Common myeloid progenitor, CD34-positive (primary cell): ENCODE data around the gene CYP1A1. TPM values are rescaled to one million over a fixed set of nuclear protein-coding genes. Genes with fewer than 3 reads are reported as not detected.

Experiments used
- CTCF ChIA-PET: fragments of 350-600 bp; sonication (Branson Sonifier 250); formaldehyde crosslinking; loops from one replicate; lab custom pipeline; 2021; ENCODE audit warnings: antibody characterized with exemption; lab: Charles Lee
- POLR2A ChIA-PET: fragments of 350-600 bp; sonication (Branson Sonifier 250); formaldehyde crosslinking; loops from one replicate; lab custom pipeline; 2021; ENCODE audit warnings: antibody characterized with exemption; lab: Charles Lee
- DNase-seq, 3 donors: peaks; one replicate each; pipeline versions ENCODE4 v3.0.0 to v3.0.0-alpha.2; 2013
- H3K27ac ChIP-seq, 2 experiments: 1 replicate in 1 of 2; 2 replicates in 1 of 2; pipeline ENCODE4 v1.7.0; 2013; ENCODE audit warnings: inconsistent platforms in 2 of 2, low read length in 2 of 2, mild to moderate bottlenecking in 2 of 2, low read depth in 1 of 2, moderate library complexity in 1 of 2; ENCODE audit not compliant: severe bottlenecking in 2 of 2, insufficient read depth in 1 of 2, poor library complexity in 1 of 2
- H3K27me3 ChIP-seq, 5 experiments: replicated peaks in 2 of 5; 1 replicate in 3 of 5; 2 replicates in 2 of 5; pipeline versions ENCODE4 v1.6.1 to v1.7.0; 2013; ENCODE audit warnings: low read length in 4 of 5, mild to moderate bottlenecking in 2 of 5, moderate library complexity in 2 of 5, inconsistent platforms in 1 of 5; ENCODE audit not compliant: insufficient read depth in 5 of 5, control insufficient read depth in 4 of 5
- H3K36me3 ChIP-seq, 4 experiments: 1 replicate in 2 of 4; 2 replicates in 2 of 4; pipeline versions ENCODE4 v1.6.1 to v1.7.0; 2013; ENCODE audit warnings: low read length in 3 of 4, control low read depth in 1 of 4, mild to moderate bottlenecking in 1 of 4; ENCODE audit not compliant: control insufficient read depth in 4 of 4, insufficient read depth in 4 of 4
- H3K4me1 ChIP-seq, 4 experiments: 1 replicate in 3 of 4; 2 replicates in 1 of 4; pipeline versions ENCODE4 v1.6.1 to v1.7.1; 2013; ENCODE audit warnings: low read length in 3 of 4, mild to moderate bottlenecking in 3 of 4, control low read depth in 1 of 4, inconsistent platforms in 1 of 4, moderate library complexity in 1 of 4; ENCODE audit not compliant: control insufficient read depth in 4 of 4, insufficient read depth in 4 of 4; ENCODE audit errors: control extremely low read depth in 1 of 4
- H3K4me3 ChIP-seq, 7 experiments: 1 replicate in 4 of 7; 2 replicates in 3 of 7; pipeline versions ENCODE4 v1.5.1 to v1.7.0; 2013; ENCODE audit warnings: mild to moderate bottlenecking in 7 of 7, low read length in 6 of 7, moderate library complexity in 6 of 7, inconsistent platforms in 2 of 7, low read depth in 2 of 7, control low read depth in 1 of 7; ENCODE audit not compliant: insufficient read depth in 4 of 7, control insufficient read depth in 1 of 7; ENCODE audit errors: extremely low read depth in 1 of 7
- H3K9me3 ChIP-seq, 5 experiments: 1 replicate in 4 of 5; 2 replicates in 1 of 5; pipeline versions ENCODE4 v1.6.1 to v1.7.1; 2013; ENCODE audit warnings: low read length in 4 of 5, mild to moderate bottlenecking in 2 of 5, inconsistent platforms in 1 of 5, low read depth in 1 of 5, moderate library complexity in 1 of 5; ENCODE audit not compliant: control insufficient read depth in 4 of 5, insufficient read depth in 2 of 5; ENCODE audit errors: control extremely low read depth in 1 of 5
- WGBS: methylation state at CpG from one replicate; pipeline ENCODE4 v1.1.5; 2013; ENCODE audit not compliant: insufficient coverage; 5-methylcytosine and 5-hydroxymethylcytosine counted together
- polyA plus RNA-seq: library from polyadenylated mRNA; unstranded; fragments of 120-200 nt; gene quantifications from one replicate; pipeline ENCODE4 v1.2.1, GENCODE V29; 2013

Gene CYP1A1
- polyA plus RNA-seq, result 0.13 TPM

- Histone ChIP-seq H3K9me3 (no peaks in the 10 kb centered on the region), H3K4me3 (peak within 1 kb of the TSS; percentile 28 to 77 (median 61)), H3K36me3 (no peaks in the 10 kb centered on the region), H3K27ac (peak within 1 kb of the TSS in 1 of 2 experiments; percentile 25), H3K4me1 (peaks cover 0 to 22% (median 18%) of the 10 kb centered on the region in 4 experiments), H3K27me3 (peaks cover 2 to 35% (median 10%) of the 10 kb centered on the region in 5 experiments)
- ChIA-PET CTCF (interaction anchor here (0.8 to 3.1 kb wide), 4 partner anchors 10 to 92 kb away, joined by 3 to 10 read pairs (median 4); no protein-coding TSS in a partner anchor), POLR2A (no interaction called here)
- peak in 2 of 3 donors; percentile 15 to 27 for DNase-seq
- 0% methylated on average over 2 of the region's 10 CpGs for WGBS
Measured at GRCh38 chr15:74725225-74725774, at the start of gene CYP1A1. Gene CYP1A1, minus strand, starts transcription at chr15:74725528. Its CDS starts 2,431 bp downstream, at chr15:74723097.

- Histone ChIP-seq H3K27me3 (peaks cover 0 to 4% (median 0%) of the 10 kb centered on the region in 5 experiments), H3K36me3 (no peaks in the 10 kb centered on the region), H3K4me3 (no peak overlapping the region), H3K9me3 (no peaks in the 10 kb centered on the region), H3K27ac (no peak overlapping the region), H3K4me1 (peaks cover 23 to 70% (median 58%) of the 10 kb centered on the region in 4 experiments)
- ChIA-PET CTCF (interaction anchor here (0.6 to 31.5 kb wide), 8 partner anchors 7 to 178 kb away, joined by 3 to 1027 read pairs (median 29); partner anchors contain the start of genes CSK and ULK3), POLR2A (interaction anchor here (1.9 to 4.6 kb wide), 2 partner anchors 14 to 19 kb away, joined by 6 to 29 read pairs; no protein-coding TSS in a partner anchor)
- no peak for DNase-seq
- WGBS, result 100% methylated on average over 5 of the region's 5 CpGs
Measured at GRCh38 chr15:74773731-74774252, 48.5 kb upstream of the CYP1A1 start.

GRCh38 chr15:74773329-74773728 is 48.0 kb upstream of the CYP1A1 start:
- DNase-seq, result no peak
- ChIA-PET POLR2A (interaction anchor here (1.9 kb wide), 1 partner anchor 20 kb away, joined by 6 read pairs; no protein-coding TSS in a partner anchor), CTCF (interaction anchor here (1.3 to 31.5 kb wide), 8 partner anchors 7 to 179 kb away, joined by 3 to 1027 read pairs (median 29); partner anchors contain the start of genes CSK and ULK3)
- Histone ChIP-seq H3K4me1 (peaks cover 19 to 69% (median 57%) of the 10 kb centered on the region in 4 experiments), H3K9me3 (no peaks in the 10 kb centered on the region), H3K27ac (no peak overlapping the region), H3K36me3 (no peaks in the 10 kb centered on the region), H3K4me3 (no peak overlapping the region), H3K27me3 (peaks cover 0 to 4% (median 0%) of the 10 kb centered on the region in 5 experiments)
- 98% methylated on average over 5 of the region's 5 CpGs for WGBS

- no peaks in the 10 kb centered on the region for H3K36me3 ChIP-seq
- ChIA-PET POLR2A (interaction anchor here (0.6 to 2.3 kb wide), 6 partner anchors 23 to 150 kb away, joined by 4 to 11 read pairs (median 6); no protein-coding TSS in a partner anchor), CTCF (interaction anchor here (0.6 to 31.5 kb wide), 34 partner anchors 10 to 403 kb away, joined by 3 to 1027 read pairs (median 6); partner anchors contain the start of genes CSK, CYP11A1 and ULK3)
- peaks cover 0 to 4% (median 0%) of the 10 kb centered on the region in 5 experiments for H3K27me3 ChIP-seq
- DNase-seq, result no peak
- H3K4me3 ChIP-seq, result no peak overlapping the region
- H3K27ac ChIP-seq, result no peak overlapping the region
- peaks cover 4 to 48% (median 27%) of the 10 kb centered on the region in 4 experiments for H3K4me1 ChIP-seq
- no peaks in the 10 kb centered on the region for H3K9me3 ChIP-seq
- 100% methylated on average over 2 of the region's 4 CpGs for whole genome bisulfite sequencing
Measured at GRCh38 chr15:74770211-74770903, 45.0 kb upstream of the CYP1A1 start.

- WGBS, result 95% methylated on average over 5 of the region's 7 CpGs
- no peaks in the 10 kb centered on the region for H3K36me3 ChIP-seq
- no peak overlapping the region for H3K4me3 ChIP-seq
- CTCF ChIA-PET, result interaction anchor here (0.6 to 31.5 kb wide), 32 partner anchors 9 to 399 kb away, joined by 3 to 1027 read pairs (median 4); partner anchors contain the start of genes CSK and CYP1A1
- H3K4me1 ChIP-seq, result peaks cover 2 to 40% (median 20%) of the 10 kb centered on the region in 4 experiments
- peaks cover 0 to 4% (median 0%) of the 10 kb centered on the region in 5 experiments for H3K27me3 ChIP-seq
- H3K9me3 ChIP-seq, result no peaks in the 10 kb centered on the region
- POLR2A ChIA-PET, result interaction anchor here (0.7 to 2.3 kb wide), 4 partner anchors 30 to 137 kb away, joined by 4 to 8 read pairs (median 7); partner anchors contain the start of gene FAM219B
- DNase-seq, result no peak
- no peak overlapping the region for H3K27ac ChIP-seq
Measured at GRCh38 chr15:74769463-74770025, 44.2 kb upstream of the CYP1A1 start.

GRCh38 chr15:74768771-74769342 is 43.5 kb upstream of the CYP1A1 start:
- no peaks in the 10 kb centered on the region for H3K36me3 ChIP-seq
- ChIA-PET CTCF (interaction anchor here (0.7 to 31.5 kb wide), 32 partner anchors 8 to 398 kb away, joined by 3 to 1027 read pairs (median 4); partner anchors contain the start of genes CSK, CYP1A1 and CYP1A2), POLR2A (interaction anchor here (0.8 to 2.3 kb wide), 2 partner anchors 133 to 136 kb away, joined by 3 to 8 read pairs; no protein-coding TSS in a partner anchor)
- WGBS, result 10% methylated on average over 8 of the region's 9 CpGs
- DNase-seq, result peak in 2 of 3 donors; percentile 68 to 69
- no peak overlapping the region for H3K27ac ChIP-seq
- H3K4me3 ChIP-seq, result peak overlapping the region in 2 of 7 experiments; percentile 26 to 48
- peaks cover 0 to 4% (median 0%) of the 10 kb centered on the region in 5 experiments for H3K27me3 ChIP-seq
- H3K9me3 ChIP-seq, result no peaks in the 10 kb centered on the region
- peaks cover 0 to 34% (median 16%) of the 10 kb centered on the region in 4 experiments for H3K4me1 ChIP-seq
